Stimulated activated CD8-positive, alpha-beta memory T cell treated with anti-CD3 and anti-CD28 coated beads, Interleukin-12 subunit alpha, Interleukin-12 subunit beta, amount 100 ng/mL, for 4 hours (primary cell): ENCODE results near the gene SF3B1.
A peak's percentile ranks its signal among the peaks of the same experiment; 100 is the strongest.
"Not testable (repeated sequence)": the region's sequence is repeated elsewhere in the genome, so short reads cannot be mapped to it uniquely, and the experiment has no call there.

ENCODE experiments used
- DNase-seq: peaks from one replicate; pipeline ENCODE4 v3.0.0-alpha.2; 2020; ENCODE audit warnings: low read depth

The SF3B1 gene, protein sequence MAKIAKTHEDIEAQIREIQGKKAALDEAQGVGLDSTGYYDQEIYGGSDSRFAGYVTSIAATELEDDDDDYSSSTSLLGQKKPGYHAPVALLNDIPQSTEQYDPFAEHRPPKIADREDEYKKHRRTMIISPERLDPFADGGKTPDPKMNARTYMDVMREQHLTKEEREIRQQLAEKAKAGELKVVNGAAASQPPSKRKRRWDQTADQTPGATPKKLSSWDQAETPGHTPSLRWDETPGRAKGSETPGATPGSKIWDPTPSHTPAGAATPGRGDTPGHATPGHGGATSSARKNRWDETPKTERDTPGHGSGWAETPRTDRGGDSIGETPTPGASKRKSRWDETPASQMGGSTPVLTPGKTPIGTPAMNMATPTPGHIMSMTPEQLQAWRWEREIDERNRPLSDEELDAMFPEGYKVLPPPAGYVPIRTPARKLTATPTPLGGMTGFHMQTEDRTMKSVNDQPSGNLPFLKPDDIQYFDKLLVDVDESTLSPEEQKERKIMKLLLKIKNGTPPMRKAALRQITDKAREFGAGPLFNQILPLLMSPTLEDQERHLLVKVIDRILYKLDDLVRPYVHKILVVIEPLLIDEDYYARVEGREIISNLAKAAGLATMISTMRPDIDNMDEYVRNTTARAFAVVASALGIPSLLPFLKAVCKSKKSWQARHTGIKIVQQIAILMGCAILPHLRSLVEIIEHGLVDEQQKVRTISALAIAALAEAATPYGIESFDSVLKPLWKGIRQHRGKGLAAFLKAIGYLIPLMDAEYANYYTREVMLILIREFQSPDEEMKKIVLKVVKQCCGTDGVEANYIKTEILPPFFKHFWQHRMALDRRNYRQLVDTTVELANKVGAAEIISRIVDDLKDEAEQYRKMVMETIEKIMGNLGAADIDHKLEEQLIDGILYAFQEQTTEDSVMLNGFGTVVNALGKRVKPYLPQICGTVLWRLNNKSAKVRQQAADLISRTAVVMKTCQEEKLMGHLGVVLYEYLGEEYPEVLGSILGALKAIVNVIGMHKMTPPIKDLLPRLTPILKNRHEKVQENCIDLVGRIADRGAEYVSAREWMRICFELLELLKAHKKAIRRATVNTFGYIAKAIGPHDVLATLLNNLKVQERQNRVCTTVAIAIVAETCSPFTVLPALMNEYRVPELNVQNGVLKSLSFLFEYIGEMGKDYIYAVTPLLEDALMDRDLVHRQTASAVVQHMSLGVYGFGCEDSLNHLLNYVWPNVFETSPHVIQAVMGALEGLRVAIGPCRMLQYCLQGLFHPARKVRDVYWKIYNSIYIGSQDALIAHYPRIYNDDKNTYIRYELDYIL

GRCh38 chr2:197434541-197435513 is at the start of gene SF3B1:
TSS of gene SF3B1 (minus strand) at chr2:197435028. CDS start at chr2:197434999, 29 bp downstream.
- peak; percentile 99 for DNase-seq

DNA sequence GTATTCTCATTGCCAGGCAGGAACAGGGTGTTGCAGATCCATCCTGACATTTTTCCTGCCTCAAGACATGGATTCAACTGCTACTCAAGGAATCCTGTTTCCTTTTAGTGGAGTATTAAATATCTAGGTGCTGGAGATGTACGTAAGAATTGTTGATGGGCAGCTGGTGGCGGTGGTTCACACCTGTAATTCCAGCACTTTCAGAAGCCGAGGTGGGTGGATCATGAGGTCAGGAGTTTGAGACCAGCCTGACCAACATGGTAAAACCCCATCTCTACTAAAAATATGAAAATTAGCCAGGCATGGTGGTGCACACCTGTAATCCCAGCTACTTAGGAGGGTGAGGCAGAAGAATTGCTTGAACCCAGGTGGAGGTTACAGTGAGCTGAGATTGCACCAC is 49.4 kb upstream of the SF3B1 start:
- DNase-seq, result not testable (repeated sequence)

- no peak for DNase-seq
Observed at GRCh38 chr2:197480165-197481036, 45.6 kb upstream of the SF3B1 start.

DNA sequence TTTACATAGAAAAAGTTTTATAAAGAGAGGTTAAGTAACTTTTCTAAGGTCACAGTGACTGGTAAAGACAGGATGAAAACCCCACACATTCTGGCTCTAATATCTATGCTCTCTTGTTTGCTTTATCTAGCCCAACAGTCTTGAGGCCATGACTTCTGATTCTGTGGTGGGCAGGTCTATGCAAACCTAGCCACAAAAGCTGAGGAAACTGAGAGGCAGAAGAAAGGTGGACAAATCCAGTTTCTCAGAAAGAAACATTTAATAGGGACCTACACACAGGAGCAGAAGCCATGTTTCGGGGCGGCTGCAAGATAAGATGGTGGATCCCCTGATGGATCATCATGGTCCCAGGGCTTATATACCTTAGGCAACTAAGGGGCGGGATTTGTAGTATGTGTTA is 43.0 kb upstream of the SF3B1 start:
- no peak for DNase-seq

DNA sequence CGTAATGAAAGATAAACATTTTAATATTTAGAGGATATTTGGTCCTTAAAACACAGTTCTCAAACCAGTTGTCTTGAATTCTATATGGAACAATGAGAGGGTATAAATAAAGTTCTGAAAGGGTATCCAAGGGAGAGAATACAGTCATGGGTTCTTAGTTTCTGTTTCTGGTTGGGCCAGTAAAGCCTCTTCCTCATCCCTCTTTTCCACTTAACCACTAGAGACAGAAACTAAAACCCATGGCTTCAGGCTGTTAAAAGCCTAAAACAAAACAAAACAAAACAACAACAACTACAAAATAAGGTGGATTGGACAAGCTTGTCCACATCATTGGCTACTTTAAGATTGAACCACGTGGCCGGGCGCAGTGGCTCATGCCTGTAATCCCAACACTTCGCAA is 37.3 kb upstream of the SF3B1 start:
- DNase-seq, result no peak

GRCh38 chr2:197464175-197464574 is 29.3 kb upstream of the SF3B1 start:
- no peak for DNase-seq

DNA sequence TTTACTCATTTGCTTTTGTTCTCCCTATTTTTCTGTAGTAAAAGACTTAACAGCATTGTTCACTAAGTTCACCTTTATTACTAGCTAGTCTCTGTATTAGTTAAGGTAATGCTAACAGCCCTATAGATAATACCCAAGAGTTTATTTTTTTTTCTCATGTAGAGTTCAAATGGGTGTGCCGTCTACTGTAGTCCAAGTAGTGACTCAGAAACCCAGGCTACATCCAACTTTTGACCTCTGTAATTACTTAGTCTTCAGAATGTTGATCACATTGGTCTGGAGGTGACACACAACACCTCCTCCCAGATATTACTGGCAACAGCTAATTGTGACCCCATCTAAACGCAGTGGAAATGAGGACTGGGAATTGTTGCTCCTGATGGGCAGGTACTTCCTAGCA is 26.2 kb upstream of the SF3B1 start:
- DNase-seq, result no peak

DNA sequence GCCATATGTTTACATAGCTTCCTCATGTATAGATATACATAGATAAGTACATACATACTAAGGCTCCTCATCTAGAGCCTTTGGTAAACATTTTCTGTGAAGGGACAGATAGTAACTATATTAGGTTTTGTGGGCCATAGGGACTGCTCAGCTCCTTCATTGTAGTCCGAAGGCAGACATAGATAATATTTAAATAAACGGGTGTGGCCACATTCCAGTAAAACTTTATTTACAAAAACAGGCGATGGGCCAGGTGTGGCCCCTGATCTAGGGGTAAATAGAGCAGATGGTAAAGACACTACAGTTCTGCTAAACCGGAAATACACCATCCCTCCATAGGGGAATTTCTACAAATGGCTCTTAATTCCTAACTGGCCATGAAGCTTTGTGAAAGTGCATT is 25.8 kb upstream of the SF3B1 start:
- no peak for DNase-seq

- no peak for DNase-seq
Observed at GRCh38 chr2:197455428-197455827, 20.6 kb upstream of the SF3B1 start.

- no peak for DNase-seq
Observed at GRCh38 chr2:197454923-197455322, 20.1 kb upstream of the SF3B1 start.

GRCh38 chr2:197453914-197454398 is 19.1 kb upstream of the SF3B1 start:
- no peak for DNase-seq

- peak; percentile 96 for DNase-seq
Observed at GRCh38 chr2:197453123-197453913, 18.5 kb upstream of the SF3B1 start, which contains the start of gene COQ10B. TSS of gene COQ10B (plus strand) at chr2:197453552. CDS start at chr2:197453561, 9 bp downstream.

GRCh38 chr2:197452754-197453122 is 17.9 kb upstream of the SF3B1 start:
- no peak for DNase-seq

DNA sequence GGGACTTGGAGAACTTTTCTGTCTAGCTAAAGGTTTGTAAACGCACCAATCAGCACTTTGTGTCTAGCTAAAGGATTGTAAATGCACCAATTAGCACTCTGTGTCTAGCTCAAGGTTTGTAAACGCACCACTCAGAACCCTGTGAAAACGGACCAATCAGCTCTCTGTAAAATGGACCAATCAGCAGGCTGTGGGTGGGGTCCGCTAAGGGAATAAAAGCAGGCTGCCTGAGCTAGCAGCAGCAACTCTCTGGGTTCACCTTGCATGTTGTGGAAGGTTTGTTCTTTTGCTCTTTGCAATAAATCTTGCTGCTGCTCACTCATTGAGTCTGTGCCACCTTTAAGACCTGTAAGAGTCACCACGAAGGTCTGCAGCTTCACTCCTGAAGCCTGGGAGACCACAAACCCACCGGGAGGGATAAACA is 16.1 kb upstream of the SF3B1 start:
- not testable (repeated sequence) for DNase-seq

GRCh38 chr2:197450465-197450864 is 15.6 kb upstream of the SF3B1 start:
- no peak for DNase-seq

- DNase-seq, result no peak
Observed at GRCh38 chr2:197446844-197447243, 12.0 kb upstream of the SF3B1 start.

- no peak for DNase-seq
Observed at GRCh38 chr2:197445746-197446145, 10.9 kb upstream of the SF3B1 start.

- no peak for DNase-seq
Observed at GRCh38 chr2:197442857-197443256, 8.0 kb upstream of the SF3B1 start.

DNA sequence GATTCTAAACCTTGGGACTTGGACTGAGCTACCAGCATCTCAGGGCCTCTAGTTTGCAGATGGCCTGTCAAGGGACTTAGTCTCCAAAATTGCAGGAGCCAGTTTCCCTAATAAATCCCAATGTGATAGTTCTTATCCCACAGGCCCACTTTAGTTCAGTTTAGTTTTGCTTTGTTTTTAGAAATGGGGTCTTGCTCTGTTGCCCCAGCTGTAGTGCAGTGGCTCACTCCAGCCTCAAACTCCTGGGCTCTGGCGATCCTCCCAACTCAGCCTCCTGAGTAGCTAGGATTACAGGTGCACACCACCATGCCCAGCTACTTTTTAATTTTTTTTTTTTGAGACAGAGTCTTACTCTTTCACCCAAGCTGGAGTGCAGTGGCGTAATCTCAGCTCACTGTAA is 2.6 kb upstream of the SF3B1 start:
- DNase-seq, result no peak
